ENCODE data around the gene HAGHL. TPM values are rescaled to one million over a fixed set of nuclear protein-coding genes. Genes with fewer than 3 reads are reported as not detected.

Gene HAGHL
- total RNA-seq, 1 experiment from 2014 or later = 74.8 TPM

DNA sequence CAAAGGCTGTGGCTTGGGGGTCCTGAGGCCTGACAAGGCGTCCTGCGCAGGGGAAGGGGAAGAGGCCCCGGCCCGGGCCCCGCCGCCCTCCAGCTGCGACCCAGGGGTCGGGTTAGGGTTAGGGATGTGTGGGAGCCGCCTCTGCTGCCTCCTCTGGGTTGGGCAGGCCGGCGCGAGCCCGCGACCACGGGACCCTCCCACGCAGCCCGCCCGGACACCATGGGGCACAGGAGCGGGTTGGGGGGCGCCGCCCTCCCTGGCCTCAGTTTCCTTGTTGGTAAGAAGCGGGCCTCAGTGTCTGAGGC is 13.5 kb downstream of the HAGHL start:
- no peaks in the 10 kb centered on the region for H3K27me3 ChIP-seq (ENCODE audit: insufficient read depth, low read length)
- DNase-seq (ENCODE audit: low read depth, low spot score) (no peak), ATAC-seq (peak; percentile 24)
- peak overlapping the region; percentile 84 to 90 for H3K4me3 ChIP-seq (replicated peaks in 1 of 2; ENCODE audit: low read depth in 1 of 2, low read length in 2 of 2)
- POLR2A ChIA-PET = interaction anchor here (1.4 kb wide), 2 partner anchors 12 to 19 kb away, joined by 4 to 5 read pairs; partner anchors contain the start of gene ANTKMT
- H3K79me2 ChIP-seq (ENCODE audit: insufficient read depth, low read length) = peaks cover 12% of the 10 kb centered on the region; the same call in 1 of the 2 replicates
- H3K9me2 ChIP-seq (ENCODE audit: insufficient read depth) = no peaks in the 10 kb centered on the region
- H3K9me3 ChIP-seq (ENCODE audit: control insufficient read depth in 1 of 2, insufficient read depth in 1 of 2, low read depth in 1 of 2, low read length in 2 of 2) = no peaks in the 10 kb centered on the region
- RAD21 ChIA-PET (ENCODE audit: low non-redundant PET in 1 of 2, low total read pairs in 2 of 2, uncharacterized antibody in 2 of 2, unreplicated experiment in 2 of 2) = interaction anchor here in 1 of 2 experiments (1.4 kb wide), 1 partner anchor 20 kb away, joined by 5 read pairs; the partner anchor contains the start of gene MSLN
- intact Hi-C loops (cut with micrococcal nuclease) = no loop called here
- H2AFZ ChIP-seq (ENCODE audit: low read depth, low read length, poor library complexity, severe bottlenecking) = no peak overlapping the region
- H3K27ac ChIP-seq (ENCODE audit: low read depth, low read length) = peak overlapping the region; percentile 62
- CTCF ChIA-PET = interaction anchor here (1.4 to 2.2 kb wide), 3 partner anchors 10 to 48 kb away, joined by 3 to 9 read pairs (median 7); partner anchors contain the start of genes CHTF18 and RPUSD1
- TSS peak; percentile 62 for BruUV-seq (replicated peaks)
- no peaks in the 10 kb centered on the region for H4K20me1 ChIP-seq (ENCODE audit: insufficient read depth)
- H3K36me3 ChIP-seq (ENCODE audit: control insufficient read depth in 1 of 2, insufficient read depth in 2 of 2, low read length in 2 of 2) = peaks cover 6 to 14% of the 10 kb centered on the region in 2 experiments
- H3K9ac ChIP-seq (ENCODE audit: low read length) = peak overlapping the region; percentile 90
- peaks cover 8 to 21% of the 10 kb centered on the region in 2 experiments for H3K4me1 ChIP-seq (ENCODE audit: control insufficient read depth in 1 of 2, insufficient read depth in 2 of 2, low read length in 2 of 2)
- peak overlapping the region; percentile 95 for H3K4me2 ChIP-seq (ENCODE audit: low read length)
- TF ChIP-seq FOSL1 (IDR thresholded peaks at IDR 0.05; ENCODE audit: low read depth) (no peak), CBX3 (IDR thresholded peaks at IDR 0.05; ENCODE audit: low read depth) (no peak), ZNF274 (IDR thresholded peaks at IDR 0.05; ENCODE audit: low read depth, low read length) (no peak), POLR2AphosphoS5 (IDR thresholded peaks at IDR 0.05; ENCODE audit: low read depth, low read length) (no peak), EZH2phosphoT487 (IDR thresholded peaks at IDR 0.05; ENCODE audit: borderline replicate concordance) (no peak), SIN3A (IDR thresholded peaks at IDR 0.05; ENCODE audit: low read depth) (no peak), JUND (IDR thresholded peaks at IDR 0.05) (no peak), EGR1 (IDR thresholded peaks at IDR 0.05; ENCODE audit: low read depth) (no peak), RAD21 (IDR thresholded peaks at IDR 0.05; ENCODE audit: low read depth) (no peak), SRF (IDR thresholded peaks at IDR 0.05; ENCODE audit: low read depth) (no peak), ZFX (IDR thresholded peaks at IDR 0.05) (no peak), TCF7L2 (IDR thresholded peaks at IDR 0.05; ENCODE audit: borderline replicate concordance, extremely low read depth, insufficient read depth, insufficient read length) (no peak)
- TF ChIP-seq, protein P1, sequence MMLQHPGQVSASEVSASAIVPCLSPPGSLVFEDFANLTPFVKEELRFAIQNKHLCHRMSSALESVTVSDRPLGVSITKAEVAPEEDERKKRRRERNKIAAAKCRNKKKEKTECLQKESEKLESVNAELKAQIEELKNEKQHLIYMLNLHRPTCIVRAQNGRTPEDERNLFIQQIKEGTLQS (IDR thresholded peaks at IDR 0.05) = no peak
- TF ChIP-seq, protein P2, sequence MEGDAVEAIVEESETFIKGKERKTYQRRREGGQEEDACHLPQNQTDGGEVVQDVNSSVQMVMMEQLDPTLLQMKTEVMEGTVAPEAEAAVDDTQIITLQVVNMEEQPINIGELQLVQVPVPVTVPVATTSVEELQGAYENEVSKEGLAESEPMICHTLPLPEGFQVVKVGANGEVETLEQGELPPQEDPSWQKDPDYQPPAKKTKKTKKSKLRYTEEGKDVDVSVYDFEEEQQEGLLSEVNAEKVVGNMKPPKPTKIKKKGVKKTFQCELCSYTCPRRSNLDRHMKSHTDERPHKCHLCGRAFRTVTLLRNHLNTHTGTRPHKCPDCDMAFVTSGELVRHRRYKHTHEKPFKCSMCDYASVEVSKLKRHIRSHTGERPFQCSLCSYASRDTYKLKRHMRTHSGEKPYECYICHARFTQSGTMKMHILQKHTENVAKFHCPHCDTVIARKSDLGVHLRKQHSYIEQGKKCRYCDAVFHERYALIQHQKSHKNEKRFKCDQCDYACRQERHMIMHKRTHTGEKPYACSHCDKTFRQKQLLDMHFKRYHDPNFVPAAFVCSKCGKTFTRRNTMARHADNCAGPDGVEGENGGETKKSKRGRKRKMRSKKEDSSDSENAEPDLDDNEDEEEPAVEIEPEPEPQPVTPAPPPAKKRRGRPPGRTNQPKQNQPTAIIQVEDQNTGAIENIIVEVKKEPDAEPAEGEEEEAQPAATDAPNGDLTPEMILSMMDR (IDR thresholded peaks at IDR 0.05 in 2 of 3, conservative IDR thresholded peaks at IDR 0.05 in 1 of 3; ENCODE audit: borderline replicate concordance in 1 of 3, insufficient read depth in 1 of 3, low read depth in 2 of 3, low read length in 2 of 3) = no peak
- TF ChIP-seq, protein P3, sequence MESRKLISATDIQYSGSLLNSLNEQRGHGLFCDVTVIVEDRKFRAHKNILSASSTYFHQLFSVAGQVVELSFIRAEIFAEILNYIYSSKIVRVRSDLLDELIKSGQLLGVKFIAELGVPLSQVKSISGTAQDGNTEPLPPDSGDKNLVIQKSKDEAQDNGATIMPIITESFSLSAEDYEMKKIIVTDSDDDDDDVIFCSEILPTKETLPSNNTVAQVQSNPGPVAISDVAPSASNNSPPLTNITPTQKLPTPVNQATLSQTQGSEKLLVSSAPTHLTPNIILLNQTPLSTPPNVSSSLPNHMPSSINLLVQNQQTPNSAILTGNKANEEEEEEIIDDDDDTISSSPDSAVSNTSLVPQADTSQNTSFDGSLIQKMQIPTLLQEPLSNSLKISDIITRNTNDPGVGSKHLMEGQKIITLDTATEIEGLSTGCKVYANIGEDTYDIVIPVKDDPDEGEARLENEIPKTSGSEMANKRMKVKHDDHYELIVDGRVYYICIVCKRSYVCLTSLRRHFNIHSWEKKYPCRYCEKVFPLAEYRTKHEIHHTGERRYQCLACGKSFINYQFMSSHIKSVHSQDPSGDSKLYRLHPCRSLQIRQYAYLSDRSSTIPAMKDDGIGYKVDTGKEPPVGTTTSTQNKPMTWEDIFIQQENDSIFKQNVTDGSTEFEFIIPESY (IDR thresholded peaks at IDR 0.05; ENCODE audit: extremely low read depth, insufficient replicate concordance, low read length) = no peak
- TF ChIP-seq, protein P4, sequence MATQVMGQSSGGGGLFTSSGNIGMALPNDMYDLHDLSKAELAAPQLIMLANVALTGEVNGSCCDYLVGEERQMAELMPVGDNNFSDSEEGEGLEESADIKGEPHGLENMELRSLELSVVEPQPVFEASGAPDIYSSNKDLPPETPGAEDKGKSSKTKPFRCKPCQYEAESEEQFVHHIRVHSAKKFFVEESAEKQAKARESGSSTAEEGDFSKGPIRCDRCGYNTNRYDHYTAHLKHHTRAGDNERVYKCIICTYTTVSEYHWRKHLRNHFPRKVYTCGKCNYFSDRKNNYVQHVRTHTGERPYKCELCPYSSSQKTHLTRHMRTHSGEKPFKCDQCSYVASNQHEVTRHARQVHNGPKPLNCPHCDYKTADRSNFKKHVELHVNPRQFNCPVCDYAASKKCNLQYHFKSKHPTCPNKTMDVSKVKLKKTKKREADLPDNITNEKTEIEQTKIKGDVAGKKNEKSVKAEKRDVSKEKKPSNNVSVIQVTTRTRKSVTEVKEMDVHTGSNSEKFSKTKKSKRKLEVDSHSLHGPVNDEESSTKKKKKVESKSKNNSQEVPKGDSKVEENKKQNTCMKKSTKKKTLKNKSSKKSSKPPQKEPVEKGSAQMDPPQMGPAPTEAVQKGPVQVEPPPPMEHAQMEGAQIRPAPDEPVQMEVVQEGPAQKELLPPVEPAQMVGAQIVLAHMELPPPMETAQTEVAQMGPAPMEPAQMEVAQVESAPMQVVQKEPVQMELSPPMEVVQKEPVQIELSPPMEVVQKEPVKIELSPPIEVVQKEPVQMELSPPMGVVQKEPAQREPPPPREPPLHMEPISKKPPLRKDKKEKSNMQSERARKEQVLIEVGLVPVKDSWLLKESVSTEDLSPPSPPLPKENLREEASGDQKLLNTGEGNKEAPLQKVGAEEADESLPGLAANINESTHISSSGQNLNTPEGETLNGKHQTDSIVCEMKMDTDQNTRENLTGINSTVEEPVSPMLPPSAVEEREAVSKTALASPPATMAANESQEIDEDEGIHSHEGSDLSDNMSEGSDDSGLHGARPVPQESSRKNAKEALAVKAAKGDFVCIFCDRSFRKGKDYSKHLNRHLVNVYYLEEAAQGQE (IDR thresholded peaks at IDR 0.05; ENCODE audit: low read depth) = no peak
